VCaP (cell line): Measurements from ENCODE around the gene PRKACB.

ENCODE experiments used
- H3K27ac ChIP-seq: fragments of 450-650 bp; 2 replicates; pipeline ENCODE4 v1.5.1; 2017
- CTCF ChIP-seq: fragments of 450-650 bp; conservative IDR thresholded peaks from 2 replicates; pipeline ENCODE4 v1.5.1; 2017; ENCODE audit warnings: mild to moderate bottlenecking, moderate library complexity

The PRKACB gene

DNA sequence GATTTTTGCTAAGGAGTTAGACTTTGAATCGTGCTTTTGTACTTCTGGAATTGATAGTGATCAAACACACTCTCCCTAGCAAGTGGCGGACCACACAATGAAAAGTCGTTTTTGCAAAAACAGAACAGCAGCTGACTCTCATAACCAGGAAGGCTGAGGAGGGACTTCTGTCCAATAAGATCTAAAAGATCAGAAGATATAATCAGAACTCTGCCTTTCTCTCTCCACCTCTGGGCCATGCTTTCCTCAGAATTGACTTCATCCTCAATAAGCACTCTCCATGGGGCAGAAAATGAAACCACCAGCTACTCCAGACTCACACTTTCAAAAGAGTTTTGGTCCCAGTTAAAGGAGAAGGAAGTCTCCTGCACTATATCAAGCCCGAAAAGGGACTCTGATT lies 102.1 kb downstream of the PRKACB start:
- no peak overlapping the region for H3K27ac ChIP-seq
- TF ChIP-seq CTCF = no peak

DNA sequence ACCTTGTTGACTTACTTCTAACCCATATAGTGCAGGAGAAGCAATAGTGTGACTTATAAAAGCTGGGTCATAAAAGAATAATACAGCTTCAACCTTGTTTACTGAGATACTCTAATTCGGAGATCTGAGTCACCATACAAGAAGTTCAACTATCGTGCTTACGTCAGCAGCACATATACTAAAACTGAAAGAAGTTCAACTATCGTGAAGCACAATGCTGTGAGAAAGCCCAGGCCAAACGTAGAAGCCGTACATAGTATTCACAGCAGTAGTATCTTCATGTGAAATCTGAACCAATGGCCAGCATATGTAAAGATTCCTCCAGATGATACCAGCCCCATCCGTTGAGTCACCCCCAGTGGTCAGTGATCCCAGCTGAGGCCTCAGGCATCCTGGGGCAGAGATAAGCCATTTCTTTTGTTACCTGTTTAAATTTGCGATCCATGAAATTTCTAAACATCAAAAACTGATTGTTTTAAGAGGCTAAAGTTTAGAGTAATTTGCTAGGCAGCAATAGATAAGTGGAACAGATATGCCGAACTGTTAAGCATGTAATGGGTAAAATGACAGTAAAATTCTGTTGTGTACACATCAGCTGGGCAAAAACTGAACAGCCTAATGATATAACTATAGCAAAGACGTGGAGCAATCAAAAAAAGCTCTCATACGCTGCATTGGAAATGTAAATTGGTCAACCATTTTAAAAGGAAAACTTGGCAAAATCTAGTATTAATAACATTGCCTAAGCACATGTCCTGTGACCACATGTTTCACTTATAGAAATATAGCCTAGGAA lies 103.6 kb downstream of the PRKACB start:
- no peak overlapping the region for H3K27ac ChIP-seq
- no peak for TF ChIP-seq CTCF

DNA sequence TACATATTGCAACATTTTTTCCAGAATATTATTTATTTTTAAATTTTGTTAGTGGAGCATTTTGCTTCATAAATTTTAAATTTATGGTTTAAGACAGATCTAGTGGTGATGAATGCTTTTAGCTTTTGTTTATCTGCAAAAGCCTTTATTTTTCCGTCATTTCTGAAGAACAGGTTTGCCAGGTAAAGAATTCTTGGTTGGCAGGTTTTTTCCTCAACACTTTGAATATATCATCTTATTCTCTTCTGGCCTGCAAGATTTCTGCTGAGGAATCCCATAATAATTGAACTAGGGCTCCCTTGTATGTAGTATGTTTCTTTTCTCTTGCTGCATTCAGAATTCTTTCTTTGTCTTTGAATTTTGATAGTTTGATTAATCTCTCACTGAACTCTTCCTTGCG lies 106.6 kb downstream of the PRKACB start:
- no peak for TF ChIP-seq CTCF
- no peak overlapping the region for H3K27ac ChIP-seq

DNA sequence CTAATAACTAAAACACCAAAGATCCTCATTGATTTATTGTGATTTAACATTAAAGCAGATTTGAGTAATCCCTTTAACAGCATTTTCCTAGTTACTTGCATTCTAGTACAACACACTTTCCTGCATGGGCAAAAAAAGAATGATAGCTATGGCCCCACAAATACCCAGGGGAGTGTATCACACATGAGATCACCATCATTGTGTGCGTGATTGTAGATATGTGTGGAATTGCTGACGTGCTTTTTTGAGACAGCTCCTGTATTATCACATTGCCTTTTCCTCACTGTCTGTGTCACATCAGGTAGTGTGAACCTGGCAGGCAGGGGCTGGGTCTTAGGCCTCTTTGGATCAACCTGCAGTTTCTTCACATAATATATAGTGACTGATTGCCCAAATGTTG lies 109.0 kb downstream of the PRKACB start:
- no peak overlapping the region for H3K27ac ChIP-seq
- no peak for TF ChIP-seq CTCF

DNA sequence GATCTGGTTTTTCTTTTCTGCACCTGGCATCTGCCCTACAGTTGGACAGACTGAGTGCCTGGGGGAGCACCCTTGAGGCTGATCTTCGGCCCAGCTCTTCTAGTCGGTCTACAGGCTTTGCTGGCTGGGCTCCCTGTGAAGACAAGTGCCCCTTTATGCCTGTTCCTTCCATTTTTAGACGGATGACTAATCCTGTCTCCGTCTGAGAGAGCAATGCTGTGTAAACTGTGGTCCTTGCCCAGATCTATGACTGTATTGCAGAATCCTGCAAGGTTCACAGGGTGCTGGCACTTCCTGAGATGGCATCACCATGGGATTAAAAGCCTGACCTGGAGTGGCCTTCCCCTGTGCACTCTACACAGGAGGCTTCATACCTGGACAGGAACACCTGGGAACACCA lies 109.8 kb downstream of the PRKACB start:
- no peak overlapping the region for H3K27ac ChIP-seq
- TF ChIP-seq CTCF = no peak

DNA sequence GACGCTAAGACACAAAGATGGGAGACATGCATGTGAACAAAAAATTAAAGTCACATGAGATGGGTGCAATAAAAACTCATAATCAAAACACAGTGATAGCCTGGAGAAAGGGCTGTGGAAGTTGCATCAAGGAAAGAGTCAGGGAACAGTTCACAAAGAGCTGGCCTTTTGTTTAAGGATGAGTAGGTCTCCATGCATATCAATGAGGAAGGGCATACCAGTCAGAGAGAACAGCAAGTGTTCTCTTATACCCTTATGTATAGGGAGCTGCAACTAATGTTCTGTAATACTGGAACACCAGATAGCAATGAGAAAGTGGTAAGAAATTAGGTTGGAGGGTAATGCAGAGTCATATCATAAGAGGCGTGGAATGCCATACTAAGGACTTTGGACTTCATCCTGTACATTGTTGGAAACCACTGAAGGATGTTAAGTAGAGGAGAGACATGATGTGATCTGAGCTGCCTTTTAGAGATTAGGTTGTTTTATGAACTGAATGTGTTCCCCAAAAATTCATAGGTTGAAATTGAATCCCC lies 110.7 kb downstream of the PRKACB start:
- no peak for TF ChIP-seq CTCF

GRCh38 chr1:84255582-84255981 lies 111.5 kb downstream of the PRKACB start:
- H3K27ac ChIP-seq = no peak overlapping the region

More for the DNA sequence above, 110.7 kb downstream of the PRKACB start:
- no peak overlapping the region for H3K27ac ChIP-seq

More at GRCh38 chr1:84255582-84255981, 111.5 kb downstream of the PRKACB start:
- TF ChIP-seq CTCF = no peak
